ENCODE measurements around the gene BCL2L11.

The BCL2L11 gene

DNA sequence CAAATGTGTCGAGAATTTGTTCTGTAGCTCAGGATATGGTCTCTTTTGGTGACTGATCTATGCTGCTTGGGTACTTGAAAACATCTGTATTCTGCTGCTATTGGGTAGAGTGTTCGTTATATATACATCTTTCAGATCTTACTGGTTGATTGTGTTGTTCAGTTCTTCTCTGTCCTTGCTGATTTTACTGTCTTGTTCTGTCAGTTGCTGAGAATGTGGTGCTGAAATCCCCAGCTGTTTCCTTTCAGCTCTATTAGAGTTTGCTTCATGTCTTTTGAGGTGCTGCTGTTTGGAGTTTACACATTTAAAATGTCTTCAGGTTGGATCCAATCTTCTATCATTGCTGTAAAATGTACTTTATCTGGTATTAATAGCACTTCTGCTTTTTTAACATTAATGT lies 12.9 kb downstream of the BCL2L11 start:
- no peak for DNase-seq (ENCODE audit: low spot score)
- in situ Hi-C loops (cut with MboI; ENCODE audit: low pct_unique_long_range_greater_than_20kb, low sequenced_read_pairs, unreplicated experiment), result no loop called here
- TF ChIP-seq, protein P1, sequence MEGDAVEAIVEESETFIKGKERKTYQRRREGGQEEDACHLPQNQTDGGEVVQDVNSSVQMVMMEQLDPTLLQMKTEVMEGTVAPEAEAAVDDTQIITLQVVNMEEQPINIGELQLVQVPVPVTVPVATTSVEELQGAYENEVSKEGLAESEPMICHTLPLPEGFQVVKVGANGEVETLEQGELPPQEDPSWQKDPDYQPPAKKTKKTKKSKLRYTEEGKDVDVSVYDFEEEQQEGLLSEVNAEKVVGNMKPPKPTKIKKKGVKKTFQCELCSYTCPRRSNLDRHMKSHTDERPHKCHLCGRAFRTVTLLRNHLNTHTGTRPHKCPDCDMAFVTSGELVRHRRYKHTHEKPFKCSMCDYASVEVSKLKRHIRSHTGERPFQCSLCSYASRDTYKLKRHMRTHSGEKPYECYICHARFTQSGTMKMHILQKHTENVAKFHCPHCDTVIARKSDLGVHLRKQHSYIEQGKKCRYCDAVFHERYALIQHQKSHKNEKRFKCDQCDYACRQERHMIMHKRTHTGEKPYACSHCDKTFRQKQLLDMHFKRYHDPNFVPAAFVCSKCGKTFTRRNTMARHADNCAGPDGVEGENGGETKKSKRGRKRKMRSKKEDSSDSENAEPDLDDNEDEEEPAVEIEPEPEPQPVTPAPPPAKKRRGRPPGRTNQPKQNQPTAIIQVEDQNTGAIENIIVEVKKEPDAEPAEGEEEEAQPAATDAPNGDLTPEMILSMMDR (IDR thresholded peaks at IDR 0.05; ENCODE audit: extremely low read depth, insufficient read depth, missing control alignments), result no peak

DNA sequence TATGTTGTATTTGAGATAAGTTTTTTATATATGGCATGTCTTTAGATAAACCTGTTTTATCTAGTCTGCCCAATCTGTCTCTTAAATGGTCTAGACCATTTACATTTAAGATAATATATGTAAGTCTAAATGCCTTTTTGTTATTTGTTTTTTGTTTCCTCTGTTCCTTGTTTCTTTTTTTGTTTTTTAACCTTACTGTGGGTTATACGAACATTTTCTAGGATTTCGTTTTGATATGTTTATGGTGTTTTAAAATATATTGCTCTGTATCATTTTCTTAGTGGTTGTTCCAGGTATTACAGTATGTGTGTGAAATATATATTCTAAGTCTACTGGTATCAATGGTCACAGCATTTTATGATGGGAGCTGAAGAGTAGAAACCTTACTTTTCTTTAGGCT lies 13.3 kb downstream of the BCL2L11 start:
- DNase-seq (ENCODE audit: low spot score), result no peak
- TF ChIP-seq, protein P1 (IDR thresholded peaks at IDR 0.05; ENCODE audit: extremely low read depth, insufficient read depth, missing control alignments), result no peak
- in situ Hi-C loops (cut with MboI; ENCODE audit: low pct_unique_long_range_greater_than_20kb, low sequenced_read_pairs, unreplicated experiment), result no loop called here

DNA sequence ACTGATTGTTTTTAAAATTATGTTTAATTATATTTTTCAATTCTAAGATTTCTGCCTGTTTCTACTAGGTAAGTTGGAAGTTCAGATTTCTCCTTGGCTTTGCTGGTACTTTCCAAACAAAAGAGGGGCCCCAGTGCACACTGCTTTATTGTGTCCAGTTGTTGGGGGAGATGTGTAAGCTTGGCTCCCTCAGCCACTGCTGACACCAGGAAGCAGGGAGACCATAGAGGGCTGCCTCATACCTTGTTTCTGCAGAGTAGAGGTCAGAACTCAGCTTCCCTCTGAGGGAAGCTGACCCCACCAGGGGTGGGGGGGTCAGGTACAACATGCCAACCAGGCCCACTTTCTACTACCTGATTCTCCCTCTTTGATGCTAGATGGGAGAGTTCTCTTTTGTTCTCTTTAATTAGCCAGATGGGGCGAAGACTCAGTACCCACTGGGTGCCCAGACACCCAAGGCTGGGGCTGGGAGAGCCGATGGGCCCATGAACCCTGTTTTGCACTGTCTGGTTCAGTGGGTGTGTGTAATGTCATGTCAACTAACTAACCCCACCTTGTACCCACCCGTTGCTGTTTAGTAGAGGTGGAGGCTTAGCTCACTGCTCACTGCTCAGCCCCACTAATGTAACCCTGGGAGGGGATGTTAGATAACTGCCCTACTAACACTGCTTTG lies 14.7 kb downstream of the BCL2L11 start:
- TF ChIP-seq, protein P1 (IDR thresholded peaks at IDR 0.05; ENCODE audit: extremely low read depth, insufficient read depth, missing control alignments), result no peak
- in situ Hi-C loops (cut with MboI; ENCODE audit: low pct_unique_long_range_greater_than_20kb, low sequenced_read_pairs, unreplicated experiment), result no loop called here
- DNase-seq (ENCODE audit: low spot score), result no peak

DNA sequence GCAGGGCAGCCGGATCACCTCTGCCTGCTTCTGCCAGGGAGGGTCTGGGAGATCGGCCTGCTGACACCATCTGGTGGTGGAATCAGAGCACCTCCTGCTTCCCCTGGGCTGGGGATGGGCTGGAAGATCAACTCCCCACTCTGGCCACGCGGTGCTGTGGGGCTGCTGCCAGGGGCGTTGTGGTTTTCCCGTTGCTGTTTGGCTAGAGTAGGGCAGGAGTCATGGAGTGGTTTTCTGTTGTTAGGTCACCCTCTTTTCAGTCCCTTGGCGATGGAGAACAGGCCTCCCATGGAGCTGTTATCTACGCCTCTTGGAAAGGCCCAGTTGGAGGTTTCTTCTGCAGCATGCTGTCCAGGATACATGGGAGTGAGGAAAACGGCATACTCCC lies 15.2 kb downstream of the BCL2L11 start:
- DNase-seq (ENCODE audit: low spot score), result no peak
- in situ Hi-C loops (cut with MboI; ENCODE audit: low pct_unique_long_range_greater_than_20kb, low sequenced_read_pairs, unreplicated experiment), result no loop called here
- TF ChIP-seq, protein P1 (IDR thresholded peaks at IDR 0.05; ENCODE audit: extremely low read depth, insufficient read depth, missing control alignments), result no peak

DNA sequence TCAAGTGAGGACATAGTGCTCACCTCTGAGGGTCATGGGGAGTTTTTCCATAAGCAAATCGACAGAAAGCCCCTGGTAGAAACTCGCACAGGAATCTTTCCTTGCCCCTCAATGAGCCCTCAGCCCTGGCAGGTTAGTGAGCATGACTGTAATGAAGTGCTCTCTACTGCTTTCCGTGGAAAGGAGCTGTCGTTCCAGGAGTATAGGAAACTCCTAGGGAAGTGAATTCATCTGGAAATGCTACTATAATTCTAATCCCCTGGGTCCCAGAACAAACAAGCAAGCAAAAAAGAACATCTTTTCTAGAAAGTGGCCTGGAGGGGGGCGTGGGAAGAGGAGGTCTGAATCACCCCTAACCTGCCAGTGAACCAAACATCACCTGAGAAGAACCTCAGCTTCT lies 18.1 kb downstream of the BCL2L11 start:
- TF ChIP-seq, protein P1 (IDR thresholded peaks at IDR 0.05; ENCODE audit: extremely low read depth, insufficient read depth, missing control alignments), result no peak
- in situ Hi-C loops (cut with MboI; ENCODE audit: low pct_unique_long_range_greater_than_20kb, low sequenced_read_pairs, unreplicated experiment), result no loop called here
- no peak for DNase-seq (ENCODE audit: low spot score)

DNA sequence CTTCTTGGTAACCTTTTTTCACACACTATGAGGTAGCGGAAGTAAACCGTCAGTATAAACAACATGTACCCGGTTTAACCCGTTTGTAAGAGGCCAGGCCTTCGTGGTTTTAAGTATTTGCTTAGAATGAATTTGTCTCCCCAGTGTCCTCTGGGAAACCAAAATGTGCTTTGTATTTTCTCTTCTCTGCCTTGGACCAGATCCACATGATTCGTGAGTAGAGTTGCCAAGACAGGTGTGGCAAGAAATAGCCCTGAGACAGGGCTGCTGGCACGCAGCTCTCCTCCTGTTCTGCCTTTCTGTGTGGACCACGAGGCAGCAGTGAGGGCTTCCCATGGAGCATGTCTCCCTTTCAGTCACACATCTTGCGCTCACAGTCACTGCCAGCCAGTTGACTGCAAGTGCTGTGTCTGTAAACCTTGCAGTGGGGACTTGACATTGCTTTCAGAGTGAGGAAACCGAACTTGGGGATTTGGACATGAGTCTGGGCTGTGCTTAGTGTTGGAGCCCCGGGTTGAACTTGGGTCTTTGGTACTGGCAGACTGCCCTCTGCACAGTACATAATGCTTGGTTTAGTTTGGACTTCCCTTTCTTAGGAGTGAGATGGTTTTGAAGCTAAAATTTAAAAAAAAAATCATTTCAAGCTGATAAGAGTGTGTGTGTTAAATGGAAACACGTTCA lies 19.1 kb downstream of the BCL2L11 start:
- no peak for DNase-seq (ENCODE audit: low spot score)
- in situ Hi-C loops (cut with MboI; ENCODE audit: low pct_unique_long_range_greater_than_20kb, low sequenced_read_pairs, unreplicated experiment), result no loop called here
- TF ChIP-seq, protein P1 (IDR thresholded peaks at IDR 0.05; ENCODE audit: extremely low read depth, insufficient read depth, missing control alignments), result no peak
